ENCODE measurements around the gene GFRA1.

DNA sequence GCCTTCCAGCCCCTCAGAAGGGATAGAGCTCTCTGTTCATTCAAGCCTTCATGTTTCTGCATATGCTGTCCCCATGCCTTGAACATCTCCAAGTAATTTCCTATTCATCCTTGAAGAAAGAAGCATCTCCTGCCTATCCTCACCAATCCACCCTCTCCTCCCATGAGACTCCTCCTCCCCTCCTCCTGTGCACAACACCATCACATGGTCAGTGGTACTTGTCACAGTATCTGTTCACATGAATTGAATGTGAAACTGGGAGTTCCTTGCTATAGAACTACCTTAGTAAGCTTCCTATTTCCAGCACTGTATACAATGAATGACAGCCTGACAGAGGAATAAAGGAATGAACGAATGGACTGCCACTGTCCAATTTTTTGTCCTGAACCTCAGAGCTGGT is 115.5 kb downstream of the GFRA1 start:
- TF ChIP-seq CTCF (optimal IDR thresholded peaks at IDR 0.05 in 1 of 3, IDR thresholded peaks at IDR 0.05 in 1 of 3, conservative IDR thresholded peaks at IDR 0.05 in 1 of 3; ENCODE audit: extremely low read depth in 1 of 3, insufficient read depth in 2 of 3, low read length in 3 of 3) (no peak), EZH2 (IDR thresholded peaks at IDR 0.05; ENCODE audit: low read length) (no peak)
